H1 (cell line): Measurements from ENCODE around the gene GAK. TPM values are rescaled to one million over a fixed set of nuclear protein-coding genes. Genes with fewer than 3 reads are reported as not detected.

ENCODE experiments used
- CTCF ChIA-PET: fragments of 300-600 bp; sonication (Branson Sonifier 250); formaldehyde crosslinking; loops from one replicate; lab custom pipeline; 2021; ENCODE audit not compliant: partially characterized antibody; lab: Charles Lee
- POLR2A ChIA-PET: fragments of 300-600 bp; sonication (Branson Sonifier 250); formaldehyde crosslinking; loops from one replicate; lab custom pipeline; 2021; ENCODE audit warnings: inconsistent platforms; ENCODE audit not compliant: partially characterized antibody; lab: Charles Lee
- DNase-seq, 2 experiments: peaks; one replicate each; pipeline versions ENCODE4 v3.0.0 to v3.0.0-alpha.2; 2010 to 2022; ENCODE audit warnings: low spot score in 2 of 2, low read depth in 1 of 2, mixed read lengths in 1 of 2
- FAIRE-seq: peaks from 2 replicates; lab custom pipeline; 2011; peaks lifted over from hg19 to GRCh38; lab: Jason Lieb, UNC
- H2AFZ ChIP-seq: 2 replicates; pipeline ENCODE4 v1.8.1; 2012; ENCODE audit warnings: low read length, inconsistent platforms
- H2AK5ac ChIP-seq: 2 replicates; pipeline ENCODE4 v1.6.1; 2013; ENCODE audit warnings: low read depth, low read length
- H2BK120ac ChIP-seq: replicated peaks from 2 replicates; pipeline ENCODE3; 2013; ENCODE audit warnings: low read depth, low read length, inconsistent platforms
- H2BK12ac ChIP-seq: 2 replicates; pipeline ENCODE4 v1.6.1; 2013; ENCODE audit warnings: low read depth, low read length
- H2BK15ac ChIP-seq: 2 replicates; pipeline ENCODE4 v1.6.1; 2013; ENCODE audit warnings: low read length
- H2BK20ac ChIP-seq: 2 replicates; pipeline ENCODE4 v1.6.1; 2013; ENCODE audit warnings: low read length
- H2BK5ac ChIP-seq: 2 replicates; pipeline ENCODE4 v1.6.1; 2013; ENCODE audit warnings: low read depth, low read length
- H3K14ac ChIP-seq: 2 replicates; pipeline ENCODE4 v1.6.1; 2013; ENCODE audit warnings: inconsistent platforms; ENCODE audit not compliant: insufficient read length
- H3K18ac ChIP-seq: 2 replicates; pipeline ENCODE4 v1.6.1; 2013; ENCODE audit warnings: low read length; ENCODE audit errors: extremely low read depth
- H3K23ac ChIP-seq: 2 replicates; pipeline ENCODE4 v1.6.1; 2013; ENCODE audit warnings: inconsistent platforms; ENCODE audit not compliant: insufficient read length
- H3K23me2 ChIP-seq: 2 replicates; pipeline ENCODE4 v1.6.1; 2013; ENCODE audit warnings: low read depth, low read length
- H3K27ac ChIP-seq: 2 replicates; pipeline ENCODE4 v1.6.1; 2011; ENCODE audit warnings: low read depth, low read length, inconsistent platforms
- H3K27me3 ChIP-seq, 4 experiments: replicated peaks in 1 of 4; 1 replicate in 1 of 4; 2 replicates in 3 of 4; pipeline versions ENCODE4 v1.6.1 to v1.8.1; 2011 to 2013; ENCODE audit warnings: low read length in 3 of 4, mild to moderate bottlenecking in 3 of 4, inconsistent platforms in 2 of 4, mixed read lengths in 2 of 4, moderate library complexity in 1 of 4; ENCODE audit not compliant: control insufficient read depth in 3 of 4, insufficient read depth in 3 of 4; ENCODE audit errors: extremely low read depth in 1 of 4
- H3K36me3 ChIP-seq, 4 experiments: 2 replicates each; pipeline versions ENCODE4 v1.6.1 to v1.8.1; 2011 to 2013; ENCODE audit warnings: mild to moderate bottlenecking in 4 of 4, low read length in 3 of 4, moderate library complexity in 2 of 4, control low read depth in 1 of 4, inconsistent platforms in 1 of 4; ENCODE audit not compliant: insufficient read depth in 4 of 4, control insufficient read depth in 2 of 4
- H3K4ac ChIP-seq: replicated peaks from 2 replicates; pipeline ENCODE3; 2013; ENCODE audit warnings: low read length, low read depth, mixed read lengths, inconsistent platforms; ENCODE audit not compliant: insufficient read length
- H3K4me1 ChIP-seq, 4 experiments: replicated peaks in 1 of 4; 1 replicate in 1 of 4; 2 replicates in 3 of 4; pipeline versions ENCODE4 v1.6.1 to v1.8.1; 2011 to 2013; ENCODE audit warnings: low read length in 3 of 4, inconsistent platforms in 2 of 4, mixed read lengths in 1 of 4; ENCODE audit not compliant: insufficient read depth in 4 of 4, control insufficient read depth in 3 of 4
- H3K4me2 ChIP-seq, 2 experiments: 2 replicates each; pipeline versions ENCODE4 v1.6.1 to v1.8.1; 2011 to 2013; ENCODE audit warnings: low read depth in 2 of 2, low read length in 2 of 2, control low read depth in 1 of 2, inconsistent platforms in 1 of 2, mild to moderate bottlenecking in 1 of 2; ENCODE audit not compliant: insufficient read depth in 1 of 2
- H3K4me3 ChIP-seq, 4 experiments: fragments of 200-600, 300-600 bp in 1 of 4; sonication (generic), shearing (Covaris generic), sonication (Bioruptor Twin) in 1 of 4; 2 replicates each; pipeline versions ENCODE4 v1.5.1 to v1.8.1; 2011 to 2016; ENCODE audit warnings: low read length in 4 of 4, low read depth in 3 of 4, control low read depth in 2 of 4, inconsistent platforms in 2 of 4, mild to moderate bottlenecking in 2 of 4, mixed read lengths in 1 of 4, moderate library complexity in 1 of 4; ENCODE audit not compliant: insufficient read depth in 2 of 4; ENCODE audit errors: extremely low read depth in 1 of 4
- H3K56ac ChIP-seq: replicated peaks from 2 replicates; pipeline ENCODE3; 2013; ENCODE audit warnings: low read depth, mild to moderate bottlenecking, mixed read lengths, low read length, inconsistent platforms; ENCODE audit not compliant: insufficient read length
- H3K79me1 ChIP-seq: 2 replicates; pipeline ENCODE4 v1.6.1; 2013; ENCODE audit warnings: low read depth, low read length, control low read depth
- H3K79me2 ChIP-seq, 2 experiments: 2 replicates each; pipeline versions ENCODE4 v1.6.1 to v1.8.1; 2012 to 2013; ENCODE audit warnings: low read length in 2 of 2, mild to moderate bottlenecking in 2 of 2, inconsistent platforms in 1 of 2; ENCODE audit not compliant: insufficient read depth in 2 of 2, control insufficient read depth in 1 of 2
- H3K9ac ChIP-seq, 4 experiments: replicated peaks in 1 of 4; 1 replicate in 1 of 4; 2 replicates in 3 of 4; pipeline versions ENCODE4 v1.6.1 to v1.8.1; 2011 to 2013; ENCODE audit warnings: low read depth in 3 of 4, low read length in 3 of 4, control low read depth in 2 of 4, mild to moderate bottlenecking in 2 of 4, moderate library complexity in 2 of 4, inconsistent platforms in 1 of 4; ENCODE audit errors: extremely low read depth in 1 of 4
- H3K9me3 ChIP-seq, 2 experiments: 2 replicates each; pipeline versions ENCODE4 v1.6.1 to v1.8.1; 2012 to 2013; ENCODE audit warnings: mild to moderate bottlenecking in 2 of 2, moderate library complexity in 2 of 2, control low read depth in 1 of 2, inconsistent platforms in 1 of 2, low read depth in 1 of 2, low read length in 1 of 2, mixed read lengths in 1 of 2; ENCODE audit not compliant: insufficient read depth in 2 of 2
- H4K20me1 ChIP-seq, 2 experiments: replicated peaks in 1 of 2; 2 replicates each; pipeline versions ENCODE3 to v1.8.1; 2011 to 2013; ENCODE audit warnings: inconsistent platforms in 2 of 2, low read length in 2 of 2, mild to moderate bottlenecking in 1 of 2; ENCODE audit not compliant: insufficient read depth in 2 of 2, control insufficient read depth in 1 of 2
- H4K5ac ChIP-seq: 2 replicates; pipeline ENCODE4 v1.6.1; 2013; ENCODE audit warnings: low read length, low read depth, mixed read lengths, inconsistent platforms; ENCODE audit not compliant: insufficient read length
- H4K8ac ChIP-seq: 2 replicates; pipeline ENCODE4 v1.8.0; 2013; ENCODE audit warnings: mild to moderate bottlenecking, moderate library complexity, low read length, inconsistent platforms; ENCODE audit not compliant: insufficient read depth; ENCODE audit errors: extremely low read depth
- H4K91ac ChIP-seq: replicated peaks from 2 replicates; pipeline ENCODE3; 2013; ENCODE audit warnings: low read length, mixed read lengths, inconsistent platforms; ENCODE audit not compliant: insufficient read length
- CEBPB ChIP-seq: IDR thresholded peaks from 2 replicates; pipeline ENCODE4 v1.6.1; 2012; ENCODE audit warnings: low read depth, low read length
- EZH2 ChIP-seq: fragments of 200-600 bp; sonication (generic); IDR thresholded peaks from 2 replicates; pipeline ENCODE4 v1.7.1; 2012; ENCODE audit warnings: low read depth, mild to moderate bottlenecking, moderate library complexity, low read length, inconsistent platforms; ENCODE audit not compliant: severe bottlenecking
- HDAC2 ChIP-seq, 2 experiments: fragments of 300-600 bp in 1 of 2; sonication (generic) in 1 of 2; IDR thresholded peaks; 2 replicates each; pipeline ENCODE4 v1.6.1; 2011 to 2012; ENCODE audit warnings: low read depth in 2 of 2, low read length in 2 of 2, mild to moderate bottlenecking in 2 of 2, moderate library complexity in 2 of 2, borderline replicate concordance in 1 of 2, inconsistent platforms in 1 of 2
- SAP30 ChIP-seq: fragments of 300-600 bp; sonication (generic); IDR thresholded peaks from 2 replicates; pipeline ENCODE4 v1.7.1; 2012; ENCODE audit warnings: low read length, moderate library complexity, mild to moderate bottlenecking, inconsistent platforms; ENCODE audit not compliant: insufficient read depth, insufficient replicate concordance
- SIN3A ChIP-seq, 2 experiments: IDR thresholded peaks in 1 of 2; conservative IDR thresholded peaks in 1 of 2; 2 replicates each; pipeline ENCODE4 v1.6.1; 2011 to 2012; ENCODE audit warnings: low read length in 2 of 2, improper control_type of control experiment in 1 of 2, low read depth in 1 of 2, mild to moderate bottlenecking in 1 of 2
- SUZ12 ChIP-seq: fragments of 200-600 bp; sonication (generic); IDR thresholded peaks from 2 replicates; pipeline ENCODE4 v1.6.1; 2012; ENCODE audit warnings: mild to moderate bottlenecking, inconsistent platforms, low read length, moderate library complexity, mixed read lengths
- TEAD4 ChIP-seq: IDR thresholded peaks from 2 replicates; pipeline ENCODE4 v1.6.1; 2012; ENCODE audit warnings: low read depth, low read length, inconsistent platforms, mixed read lengths
- WGBS, 2 experiments: shearing (Covaris generic) in 1 of 2; methylation state at CpG; one replicate each; pipeline versions ENCODE4 v1.1.6 to v1.1.7; 2013 to 2015; ENCODE audit warnings: low lambda C conversion rate in 2 of 2, mixed read lengths in 2 of 2, inconsistent platforms in 1 of 2, low coverage in 1 of 2, missing lambda C conversion rate in 1 of 2; ENCODE audit not compliant: insufficient replicate concordance in 2 of 2, insufficient coverage in 1 of 2, insufficient read length in 1 of 2; ENCODE audit errors: extremely low coverage in 1 of 2, missing lambda C conversion rate in 1 of 2; 5-methylcytosine and 5-hydroxymethylcytosine counted together
- polyA plus RNA-seq, 7 experiments: library from polyadenylated mRNA; depleted of rRNA in 3 of 7; stranded (reverse) in 5 of 7; unstranded in 2 of 7; fragments of >200 nt in 5 of 7; fragments of 200-250 nt in 2 of 7; gene quantifications; 1 replicate in 5 of 7; 2 replicates in 1 of 7; 4 replicates in 1 of 7; pipeline versions ENCODE4 v1.2.1 to v1.2.3, GENCODE V29; 2011 to 2013; ENCODE audit warnings: missing spikeins in 2 of 7, mixed read lengths in 2 of 7
- total RNA-seq: library from RNA; stranded (reverse); fragmentation: NEBNext Ultra II Directional; extraction: Animal tissue kit (Norgen Biotek cat#: 25700); gene quantifications from 2 replicates; pipeline ENCODE4 v1.2.1, GENCODE V29; 2021

GAK gene
- total and polyA plus RNA-seq, 2 of the 8 experiments (the other 6 are each of a cell fraction or from before 2014, with no cell fraction given): 31.5 to 70.8 TPM

GRCh38 chr4:825063-825970 lies 106.8 kb downstream of the GAK start:
- H4K20me1 ChIP-seq: peaks cover 1 to 20% of the 10 kb centered on the region in 2 experiments
- H4K91ac ChIP-seq: no peak overlapping the region
- no peak overlapping the region for H3K18ac ChIP-seq
- peak overlapping the region in 1 of 2 experiments; percentile 55; a peak in 3 of 4 replicates for H3K4me2 ChIP-seq
- ChIA-PET POLR2A (no interaction called here), CTCF (interaction anchor here (0.7 to 3.5 kb wide), 5 partner anchors 11 to 83 kb away, joined by 3 to 17 read pairs (median 5); no protein-coding TSS in a partner anchor)
- DNase-seq (peak in 1 of 2 experiments; percentile 69), FAIRE-seq (no peak)
- H3K79me1 ChIP-seq: no peaks in the 10 kb centered on the region
- peaks cover 5% of the 10 kb centered on the region; the same call in 1 of the 2 replicates for H3K23me2 ChIP-seq
- H3K79me2 ChIP-seq: no peaks in the 10 kb centered on the region
- H3K27me3 ChIP-seq: peaks cover 39 to 71% (median 64%) of the 10 kb centered on the region in 4 experiments
- no peak overlapping the region for H3K14ac ChIP-seq
- H3K56ac ChIP-seq: no peak overlapping the region
- no peak overlapping the region for H2AK5ac ChIP-seq
- no peak overlapping the region for H2BK120ac ChIP-seq
- no peak overlapping the region for H4K5ac ChIP-seq
- peaks cover 0 to 4% (median 2%) of the 10 kb centered on the region in 4 experiments; a peak in 3 of 7 replicates for H3K4me1 ChIP-seq
- peak overlapping the region in 2 of 4 experiments; percentile 24 to 51; a peak in 6 of 8 replicates for H3K4me3 ChIP-seq
- no peak overlapping the region for H2AFZ ChIP-seq
- TF ChIP-seq SAP30 (no peak), CEBPB (no peak), TEAD4 (no peak), HDAC2 (IDR thresholded peaks at IDR 0.05; ENCODE audit: borderline replicate concordance in 1 of 2, low read depth in 2 of 2, low read length in 2 of 2) (0 out of 4 replicates have a peak, but pooled peaks of 1 of the 2 experiments have one; percentile 35), EZH2 (peak; percentile 75), SUZ12 (peak; percentile 61), SIN3A (conservative IDR thresholded peaks at IDR 0.05 in 1 of 2, IDR thresholded peaks at IDR 0.05 in 1 of 2; ENCODE audit: low read depth in 1 of 2, low read length in 2 of 2) (0 out of 4 replicates have a peak, but pooled peaks of 1 of the 2 experiments have one; percentile 73)
- no peak overlapping the region for H2BK15ac ChIP-seq
- no peak overlapping the region for H3K23ac ChIP-seq
- no peak overlapping the region for H2BK12ac ChIP-seq
- H3K36me3 ChIP-seq: no peaks in the 10 kb centered on the region
- no peak overlapping the region for H3K27ac ChIP-seq
- no peak overlapping the region for H2BK20ac ChIP-seq
- 21% methylated on average over 29 of the region's 94 CpGs; no CpG with 5 or more reads in 1 of the 2 experiments for WGBS, 2 experiments
- no peak overlapping the region for H3K9ac ChIP-seq
- no peaks in the 10 kb centered on the region for H3K9me3 ChIP-seq
- no peak overlapping the region for H3K4ac ChIP-seq
- no peak overlapping the region for H2BK5ac ChIP-seq
- no peak overlapping the region for H4K8ac ChIP-seq
